ENCODE results near the gene SCGB1C2. TPM values are rescaled to one million over a fixed set of nuclear protein-coding genes. Genes with fewer than 3 reads are reported as not detected.
"Not testable (repeated sequence)": the region's sequence is repeated elsewhere in the genome, so short reads cannot be mapped to it uniquely, and the experiment has no call there.

The SCGB1C2 gene
- total RNA-seq (not detected), polyA plus RNA-seq (not detected)
- long read RNA-seq, donor 1, result 0 reads
- long read RNA-seq, donor 2, result 0 reads
- long read RNA-seq, donor 3, result 0 reads
- long read RNA-seq, donor 4, result 0 reads
- long read RNA-seq, donor 5, result 0 reads
- long read RNA-seq, donor 6, result 0 reads
- long read RNA-seq, donor 7, result 0 reads
- long read RNA-seq, donor 8, result 0 reads
- long read RNA-seq, donor 9, result 0 reads
- long read RNA-seq, donor 10, result 0 reads

DNA sequence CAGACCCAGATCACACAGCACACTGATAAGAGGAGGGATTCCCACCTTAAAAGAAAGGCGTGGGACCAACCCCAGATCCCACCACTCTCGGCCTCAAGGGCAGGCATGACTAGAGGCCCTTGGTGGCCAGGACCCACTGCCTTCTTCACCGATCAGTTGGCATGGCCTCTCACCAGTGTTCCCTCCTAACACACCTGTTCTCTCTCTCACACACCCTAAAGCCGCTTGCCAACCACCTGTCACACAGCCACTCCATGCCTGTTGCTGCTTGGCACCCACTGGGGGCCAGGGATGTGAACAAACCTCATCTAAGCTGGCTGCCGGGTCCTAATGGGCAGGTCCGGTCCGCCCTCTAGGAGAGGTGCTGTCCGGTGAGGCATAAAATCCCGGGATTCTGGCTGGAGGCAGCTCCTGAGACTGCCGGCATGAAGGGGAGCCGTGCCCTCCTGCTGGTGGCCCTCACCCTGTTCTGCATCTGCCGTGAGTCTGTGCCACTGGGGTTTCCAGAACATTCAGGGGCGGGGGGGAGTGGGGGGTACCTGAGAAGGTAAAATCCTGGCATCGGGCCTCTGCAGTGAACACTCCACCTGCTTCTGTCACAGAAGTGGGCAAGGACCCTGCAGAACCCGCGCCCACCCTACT is at the start of gene SCGB1C2:
TSS of gene SCGB1C2 (plus strand) at position 404 of the 642 bp plus-strand sequence. CDS start at position 426, 22 bp downstream.
- intact Hi-C loops (cut with DNase I); H3K27ac ChIP-seq; H3K36me3 ChIP-seq (replicated peaks in 1 of 2); H3K9me3 ChIP-seq (replicated peaks in 1 of 3); H3K4me3 ChIP-seq; H3K4me1 ChIP-seq (replicated peaks in 1 of 2); H3K27me3 ChIP-seq: not testable (repeated sequence)
- DNase-seq, result peak in 2 of 7 donors; percentile 3 to 29
- 61 to 71% methylated on average over 6 to 9 of the region's 16 CpGs; no CpG with 5 or more reads in 2 of the 4 donors for WGBS, 4 donors

DNA sequence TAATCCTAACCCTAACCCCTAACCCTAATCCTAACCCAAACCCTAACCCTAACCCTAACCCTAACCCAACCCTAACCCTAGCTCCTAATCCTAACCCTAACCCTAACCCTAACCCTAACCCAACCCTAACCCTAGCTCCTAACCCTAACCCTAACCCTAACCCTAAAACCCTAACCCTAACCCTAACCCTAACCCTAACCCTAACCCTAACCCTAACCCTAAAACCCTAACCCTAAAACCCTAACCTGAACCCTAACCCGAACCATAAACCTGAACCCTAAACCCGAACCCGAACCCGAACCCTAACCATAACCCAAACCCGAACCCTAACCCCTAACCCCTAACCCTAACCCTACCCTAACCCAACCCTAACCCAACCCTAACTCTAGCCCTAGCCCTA is 24.3 kb upstream of the SCGB1C2 start:
- H3K4me1 ChIP-seq (replicated peaks in 1 of 2); DNase-seq; H3K36me3 ChIP-seq (replicated peaks in 1 of 2); intact Hi-C loops (cut with DNase I); H3K9me3 ChIP-seq (replicated peaks in 1 of 3); H3K27me3 ChIP-seq; H3K4me3 ChIP-seq; H3K27ac ChIP-seq: not testable (repeated sequence)
- WGBS, 4 donors, result no CpG with 5 or more reads among the region's 5 CpGs

GRCh38 chr17:118339-118917 is 18.9 kb upstream of the SCGB1C2 start:
- intact Hi-C loops (cut with DNase I); H3K4me3 ChIP-seq; H3K27ac ChIP-seq; H3K36me3 ChIP-seq (replicated peaks in 1 of 2); H3K9me3 ChIP-seq (replicated peaks in 1 of 3); H3K27me3 ChIP-seq; H3K4me1 ChIP-seq (replicated peaks in 1 of 2): not testable (repeated sequence)
- 0 to 11% (median 3%) methylated on average over 3 to 18 of the region's 20 CpGs for WGBS, 4 donors
- TF ChIP-seq CTCF (IDR thresholded peaks at IDR 0.05), result peak in 1 of 6 experiments; percentile 9
- peak in 2 of 7 donors; percentile 43 to 59 for DNase-seq

GRCh38 chr17:133932-134331 is 3.4 kb upstream of the SCGB1C2 start:
- H3K4me3 ChIP-seq; intact Hi-C loops (cut with DNase I); H3K36me3 ChIP-seq (replicated peaks in 1 of 2); H3K27ac ChIP-seq; H3K27me3 ChIP-seq; H3K4me1 ChIP-seq (replicated peaks in 1 of 2); H3K9me3 ChIP-seq (replicated peaks in 1 of 3): not testable (repeated sequence)
- DNase-seq, result peak in 1 of 7 donors; percentile 11
- WGBS, 4 donors, result 95% methylated on average over 15 of the region's 40 CpGs; no CpG with 5 or more reads in 3 of the 4 donors

GRCh38 chr17:134332-134785 is 3.0 kb upstream of the SCGB1C2 start:
- TF ChIP-seq CTCF (IDR thresholded peaks at IDR 0.05), result peak in 1 of 6 experiments; percentile 14
- H3K36me3 ChIP-seq (replicated peaks in 1 of 2); H3K4me3 ChIP-seq; H3K27me3 ChIP-seq; H3K4me1 ChIP-seq (replicated peaks in 1 of 2); H3K9me3 ChIP-seq (replicated peaks in 1 of 3); intact Hi-C loops (cut with DNase I); H3K27ac ChIP-seq: not testable (repeated sequence)
- WGBS, 4 donors, result 69 to 75% (median 73%) methylated on average over 8 to 11 of the region's 25 CpGs; no CpG with 5 or more reads in 1 of the 4 donors
- peak in 4 of 7 donors; percentile 27 to 56 (median 39) for DNase-seq

GRCh38 chr17:135022-135421 is 2.3 kb upstream of the SCGB1C2 start:
- H3K4me3 ChIP-seq; intact Hi-C loops (cut with DNase I); H3K27me3 ChIP-seq; H3K4me1 ChIP-seq (replicated peaks in 1 of 2); H3K9me3 ChIP-seq (replicated peaks in 1 of 3); H3K36me3 ChIP-seq (replicated peaks in 1 of 2); H3K27ac ChIP-seq: not testable (repeated sequence)
- 48 to 78% (median 77%) methylated on average over 5 to 6 of the region's 6 CpGs for WGBS, 4 donors
- DNase-seq, result peak in 1 of 7 donors; percentile 49

DNA sequence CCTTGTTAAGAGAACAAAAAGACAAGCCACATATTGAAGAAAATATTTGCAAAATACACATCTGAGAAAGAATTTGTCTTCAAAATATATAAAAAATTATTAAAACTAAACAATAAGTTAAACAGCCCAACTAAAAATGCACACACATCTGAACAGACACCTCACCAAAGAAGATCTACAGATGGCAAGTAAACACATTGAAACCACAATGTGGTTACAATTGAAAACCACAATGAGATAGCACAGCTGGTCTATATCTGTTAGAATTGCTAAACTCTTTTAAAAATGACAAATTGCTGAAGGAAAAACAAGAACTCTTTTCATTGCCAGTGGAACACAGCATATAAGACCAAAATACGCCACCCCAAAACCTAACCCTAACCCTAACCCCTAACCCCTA is 1.5 kb upstream of the SCGB1C2 start:
- H3K9me3 ChIP-seq (replicated peaks in 1 of 3); H3K36me3 ChIP-seq (replicated peaks in 1 of 2); H3K27ac ChIP-seq; intact Hi-C loops (cut with DNase I); DNase-seq; H3K4me3 ChIP-seq; H3K4me1 ChIP-seq (replicated peaks in 1 of 2); H3K27me3 ChIP-seq: not testable (repeated sequence)
- WGBS, 4 donors, result no CpG with 5 or more reads among the region's 1 CpG
